Measurements from ENCODE around the gene SLC35F1. TPM values are rescaled to one million over a fixed set of nuclear protein-coding genes. Genes with fewer than 3 reads are reported as not detected.

The SLC35F1 gene
- total RNA-seq, 2 experiments from 2014 or later, result 0.09 TPM

GRCh38 chr6:118296129-118296901 is 389.3 kb downstream of the SLC35F1 start:
- ATAC-seq (no peak), DNase-seq (no peak)
- no peak overlapping the region for H3K27ac Mint-ChIP-seq
- no peaks in the 10 kb centered on the region for H3K4me1 Mint-ChIP-seq (ENCODE audit: low read depth)
- CTCF ChIA-PET, result interaction anchor here (1.2 to 1.9 kb wide), 2 partner anchors 10 to 12 kb away, joined by 4 to 5 read pairs; no protein-coding TSS in a partner anchor
- no peak overlapping the region for H3K4me3 Mint-ChIP-seq
- intact Hi-C loops (cut with micrococcal nuclease), result no loop called here
- POLR2A ChIA-PET, result interaction anchor here (0.9 kb wide), 1 partner anchor 11 kb away, joined by 3 read pairs; no protein-coding TSS in a partner anchor
- TF ChIP-seq CTCF (IDR thresholded peaks at IDR 0.05), result no peak
- H3K9me3 Mint-ChIP-seq, result no peaks in the 10 kb centered on the region
- peaks cover 8% of the 10 kb centered on the region for H3K27me3 Mint-ChIP-seq
- H3K36me3 Mint-ChIP-seq (ENCODE audit: low read depth), result no peaks in the 10 kb centered on the region

DNA sequence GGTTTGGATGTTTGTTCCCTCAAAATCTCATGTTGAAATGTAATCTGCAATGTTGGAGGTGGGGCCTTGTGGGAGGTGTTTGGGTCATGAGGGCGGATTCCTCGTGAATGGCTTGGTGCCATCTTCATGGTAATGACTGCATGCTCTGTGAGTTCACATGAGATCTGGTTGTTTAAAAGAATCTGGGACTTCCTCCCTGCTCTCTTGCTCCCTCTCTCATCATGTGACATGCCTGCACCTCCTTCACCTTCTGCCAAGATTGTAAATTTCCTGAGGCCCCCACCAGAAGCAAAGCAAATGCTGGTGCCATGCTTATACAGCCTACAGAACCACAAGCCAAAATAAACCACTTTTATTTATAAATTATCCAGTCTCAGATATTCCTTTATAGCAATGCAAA is 390.8 kb downstream of the SLC35F1 start:
- Mint-ChIP-seq H3K9me3 (no peaks in the 10 kb centered on the region), H3K4me1 (ENCODE audit: low read depth) (no peaks in the 10 kb centered on the region), H3K4me3 (no peak overlapping the region), H3K27me3 (peaks cover 8% of the 10 kb centered on the region), H3K27ac (no peak overlapping the region), H3K36me3 (ENCODE audit: low read depth) (no peaks in the 10 kb centered on the region)
- ATAC-seq (no peak), DNase-seq (no peak)
- intact Hi-C loops (cut with micrococcal nuclease), result no loop called here
- ChIA-PET POLR2A (no interaction called here), CTCF (no interaction called here)
- no peak for TF ChIP-seq CTCF (IDR thresholded peaks at IDR 0.05)

GRCh38 chr6:118298476-118299427 is 391.7 kb downstream of the SLC35F1 start:
- intact Hi-C loops (cut with micrococcal nuclease), result no loop called here
- ChIA-PET CTCF (no interaction called here), POLR2A (no interaction called here)
- no peak overlapping the region for H3K27ac Mint-ChIP-seq
- H3K4me1 Mint-ChIP-seq (ENCODE audit: low read depth), result no peaks in the 10 kb centered on the region
- no peak overlapping the region for H3K4me3 Mint-ChIP-seq
- TF ChIP-seq CTCF (IDR thresholded peaks at IDR 0.05), result no peak
- no peak for ATAC-seq
- H3K27me3 Mint-ChIP-seq, result peaks cover 8% of the 10 kb centered on the region
- no peaks in the 10 kb centered on the region for H3K9me3 Mint-ChIP-seq
- H3K36me3 Mint-ChIP-seq (ENCODE audit: low read depth), result no peaks in the 10 kb centered on the region
- no peak for DNase-seq

GRCh38 chr6:118299457-118299856 is 392.4 kb downstream of the SLC35F1 start:
- intact Hi-C loops (cut with micrococcal nuclease), result no loop called here
- Mint-ChIP-seq H3K4me1 (ENCODE audit: low read depth) (no peaks in the 10 kb centered on the region), H3K27ac (no peak overlapping the region), H3K4me3 (no peak overlapping the region), H3K9me3 (no peaks in the 10 kb centered on the region), H3K27me3 (peaks cover 8% of the 10 kb centered on the region), H3K36me3 (ENCODE audit: low read depth) (no peaks in the 10 kb centered on the region)
- DNase-seq (no peak), ATAC-seq (no peak)
- CTCF ChIA-PET, result no interaction called here
- POLR2A ChIA-PET, result no interaction called here
- no peak for TF ChIP-seq CTCF (IDR thresholded peaks at IDR 0.05)

- Mint-ChIP-seq H3K4me3 (no peak overlapping the region), H3K27me3 (no peaks in the 10 kb centered on the region), H3K36me3 (ENCODE audit: low read depth) (no peaks in the 10 kb centered on the region), H3K4me1 (ENCODE audit: low read depth) (no peaks in the 10 kb centered on the region), H3K9me3 (no peaks in the 10 kb centered on the region), H3K27ac (no peak overlapping the region)
- DNase-seq (no peak), ATAC-seq (no peak)
- intact Hi-C loops (cut with micrococcal nuclease), result no loop called here
- CTCF ChIA-PET, result no interaction called here
- POLR2A ChIA-PET, result no interaction called here
- no peak for TF ChIP-seq CTCF (IDR thresholded peaks at IDR 0.05)
These were observed 397.3 kb downstream of the SLC35F1 start for GRCh38 chr6:118304321-118304720.

All from activated CD8-positive, alpha-beta T cell treated with anti-CD3 and anti-CD28 coated beads for 36 hours (primary cell).